H9 (cell line): Measurements from ENCODE around the gene HOXA9. TPM values are rescaled to one million over a fixed set of nuclear protein-coding genes. Genes with fewer than 3 reads are reported as not detected.

Source experiments
- DNase-seq: peaks from one replicate; pipeline ENCODE4 v3.0.0-alpha.2; 2017
- H2AFZ ChIP-seq: one replicate; pipeline ENCODE4 v1.6.1; 2013; ENCODE audit warnings: mild to moderate bottlenecking, low read length, control low read depth, moderate library complexity
- H2AK5ac ChIP-seq: 2 replicates; pipeline ENCODE4 v1.6.1; 2013; ENCODE audit warnings: low read length, control low read depth, mixed read lengths; ENCODE audit not compliant: insufficient read length
- H2BK120ac ChIP-seq: one replicate; pipeline ENCODE4 v1.6.1; 2013; ENCODE audit warnings: low read depth, mild to moderate bottlenecking, low read length, control low read depth, inconsistent platforms; ENCODE audit not compliant: poor library complexity, severe bottlenecking
- H2BK12ac ChIP-seq: 2 replicates; pipeline ENCODE4 v1.6.1; 2013; ENCODE audit warnings: low read length, control low read depth, mixed read lengths, low read depth; ENCODE audit not compliant: insufficient read length
- H2BK15ac ChIP-seq: 2 replicates; pipeline ENCODE4 v1.6.1; 2013; ENCODE audit warnings: low read depth, low read length, control low read depth
- H2BK20ac ChIP-seq: one replicate; pipeline ENCODE4 v1.6.1; 2013; ENCODE audit warnings: low read depth, mild to moderate bottlenecking, low read length, control low read depth, inconsistent platforms; ENCODE audit not compliant: poor library complexity, severe bottlenecking
- H2BK5ac ChIP-seq: 2 replicates; pipeline ENCODE4 v1.6.1; 2013; ENCODE audit warnings: low read length, control low read depth, mixed read lengths; ENCODE audit not compliant: insufficient read length
- H3K14ac ChIP-seq: 2 replicates; pipeline ENCODE4 v1.6.1; 2013; ENCODE audit warnings: low read length, control low read depth; ENCODE audit not compliant: insufficient read depth
- H3K18ac ChIP-seq: 2 replicates; pipeline ENCODE4 v1.6.1; 2013; ENCODE audit warnings: low read depth, mild to moderate bottlenecking, mixed read lengths, low read length, control low read depth; ENCODE audit not compliant: insufficient read length
- H3K23ac ChIP-seq: 2 replicates; pipeline ENCODE4 v1.6.1; 2013; ENCODE audit warnings: low read length, control low read depth, mixed read lengths, low read depth; ENCODE audit not compliant: insufficient read length
- H3K23me2 ChIP-seq: 2 replicates; pipeline ENCODE4 v1.6.1; 2013; ENCODE audit warnings: low read depth, mild to moderate bottlenecking, mixed read lengths, low read length, control low read depth; ENCODE audit not compliant: insufficient read length, poor library complexity, severe bottlenecking
- H3K27ac ChIP-seq: 2 replicates; pipeline ENCODE4 v1.5.1; 2013; ENCODE audit warnings: low read length, control low read depth, mixed read lengths, low read depth; ENCODE audit not compliant: insufficient read length
- H3K27me3 ChIP-seq: 2 replicates; pipeline ENCODE4 v1.6.1; 2013; ENCODE audit warnings: low read length, control low read depth, inconsistent platforms; ENCODE audit not compliant: insufficient read depth
- H3K4ac ChIP-seq: 2 replicates; pipeline ENCODE4 v1.6.1; 2013; ENCODE audit warnings: low read depth, mild to moderate bottlenecking, control low read depth, inconsistent platforms, low read length, moderate library complexity
- H3K4me1 ChIP-seq: 2 replicates; pipeline ENCODE4 v1.6.1; 2013; ENCODE audit warnings: low read length, control low read depth, inconsistent platforms; ENCODE audit not compliant: insufficient read depth
- H3K4me2 ChIP-seq: 2 replicates; pipeline ENCODE4 v1.6.1; 2013; ENCODE audit warnings: low read length, control low read depth, mixed read lengths; ENCODE audit not compliant: insufficient read length, insufficient read depth
- H3K56ac ChIP-seq: 2 replicates; pipeline ENCODE4 v1.6.1; 2013; ENCODE audit warnings: low read depth, mild to moderate bottlenecking, mixed read lengths, low read length, control low read depth; ENCODE audit not compliant: insufficient read length
- H3K79me1 ChIP-seq: 2 replicates; pipeline ENCODE4 v1.6.1; 2013; ENCODE audit warnings: low read depth, mild to moderate bottlenecking, moderate library complexity, low read length, control low read depth, inconsistent platforms; ENCODE audit not compliant: insufficient read depth, poor library complexity, severe bottlenecking
- H3K79me2 ChIP-seq: 2 replicates; pipeline ENCODE4 v1.6.1; 2013; ENCODE audit warnings: low read length, control low read depth, inconsistent platforms; ENCODE audit not compliant: insufficient read depth
- H3K9ac ChIP-seq: 2 replicates; pipeline ENCODE4 v1.6.1; 2013; ENCODE audit warnings: low read length, control low read depth, mixed read lengths; ENCODE audit not compliant: insufficient read length; ENCODE audit errors: extremely low read depth
- H3K9me3 ChIP-seq: one replicate; pipeline ENCODE4 v1.6.1; 2013; ENCODE audit warnings: low read depth, low read length, inconsistent platforms; ENCODE audit not compliant: control insufficient read depth
- H3T11ph ChIP-seq: one replicate; pipeline ENCODE4 v1.6.1; 2013; ENCODE audit warnings: mild to moderate bottlenecking, low read length, control low read depth, inconsistent platforms
- H4K20me1 ChIP-seq: one replicate; pipeline ENCODE4 v1.6.1; 2013; ENCODE audit not compliant: control insufficient read depth, insufficient read length, insufficient read depth
- H4K5ac ChIP-seq: 2 replicates; pipeline ENCODE4 v1.6.1; 2013; ENCODE audit warnings: low read depth, mild to moderate bottlenecking, mixed read lengths, low read length, control low read depth; ENCODE audit not compliant: insufficient read length
- H4K8ac ChIP-seq: replicated peaks from 2 replicates; pipeline ENCODE4 v1.6.1; 2013; ENCODE audit warnings: low read length, control low read depth, mixed read lengths, low read depth; ENCODE audit not compliant: insufficient read length
- H4K91ac ChIP-seq: 2 replicates; pipeline ENCODE4 v1.6.1; 2013; ENCODE audit warnings: low read depth, mild to moderate bottlenecking, moderate library complexity, mixed read lengths, low read length, control low read depth; ENCODE audit not compliant: insufficient read length
- H3K27ac Mint-ChIP-seq, 3 experiments: 2 replicates in 2 of 3; 3 replicates in 1 of 3; pipeline ENCODE4 v1.8.0; 2020 to 2021; ENCODE audit warnings: mixed read lengths in 3 of 3, mild to moderate bottlenecking in 1 of 3, moderate library complexity in 1 of 3
- H3K27me3 Mint-ChIP-seq: 2 replicates; pipeline ENCODE4 v1.8.0; 2021; ENCODE audit warnings: low read depth, mild to moderate bottlenecking, moderate library complexity, mixed read lengths
- H3K36me3 Mint-ChIP-seq, 3 experiments: 2 replicates in 2 of 3; 3 replicates in 1 of 3; pipeline ENCODE4 v1.8.0; 2020 to 2021; ENCODE audit warnings: low read depth in 3 of 3, mixed read lengths in 3 of 3; ENCODE audit not compliant: insufficient read depth in 1 of 3
- H3K4me1 Mint-ChIP-seq, 2 experiments: 2 replicates each; pipeline ENCODE4 v1.8.0; 2020; ENCODE audit warnings: mixed read lengths in 2 of 2
- H3K4me3 Mint-ChIP-seq, 2 experiments: 2 replicates in 1 of 2; 3 replicates in 1 of 2; pipeline ENCODE4 v1.8.0; 2020 to 2021; ENCODE audit warnings: mild to moderate bottlenecking in 2 of 2, mixed read lengths in 2 of 2, moderate library complexity in 1 of 2
- H3K9me3 Mint-ChIP-seq, 2 experiments: 2 replicates in 1 of 2; 3 replicates in 1 of 2; pipeline ENCODE4 v1.8.0; 2020; ENCODE audit warnings: mild to moderate bottlenecking in 2 of 2, mixed read lengths in 2 of 2, moderate library complexity in 1 of 2
- whole genome bisulfite sequencing: extraction: QIAGEN DNeasy Blood & Tissue Kit; methylation state at CpG from one replicate; pipeline ENCODE4 v1.1.7; 2013; ENCODE audit warnings: missing lambda C conversion rate, low lambda C conversion rate, mixed read lengths; ENCODE audit not compliant: insufficient read length; ENCODE audit errors: extremely low coverage; 5-methylcytosine and 5-hydroxymethylcytosine counted together
- total RNA-seq: library from RNA; stranded (reverse); gene quantifications from 2 replicates; pipeline ENCODE4 v1.2.1, GENCODE V29; 2021
- TF ChIP-seq, protein P1 (sequence below): fragments of 200-600 bp; sonication (generic); conservative IDR thresholded peaks from 3 replicates; pipeline ENCODE4 v1.8.0; 2021; ENCODE audit warnings: antibody characterized with exemption, mild to moderate bottlenecking

Gene HOXA9
- total RNA-seq, 1 experiment from 2014 or later = not detected

DNA sequence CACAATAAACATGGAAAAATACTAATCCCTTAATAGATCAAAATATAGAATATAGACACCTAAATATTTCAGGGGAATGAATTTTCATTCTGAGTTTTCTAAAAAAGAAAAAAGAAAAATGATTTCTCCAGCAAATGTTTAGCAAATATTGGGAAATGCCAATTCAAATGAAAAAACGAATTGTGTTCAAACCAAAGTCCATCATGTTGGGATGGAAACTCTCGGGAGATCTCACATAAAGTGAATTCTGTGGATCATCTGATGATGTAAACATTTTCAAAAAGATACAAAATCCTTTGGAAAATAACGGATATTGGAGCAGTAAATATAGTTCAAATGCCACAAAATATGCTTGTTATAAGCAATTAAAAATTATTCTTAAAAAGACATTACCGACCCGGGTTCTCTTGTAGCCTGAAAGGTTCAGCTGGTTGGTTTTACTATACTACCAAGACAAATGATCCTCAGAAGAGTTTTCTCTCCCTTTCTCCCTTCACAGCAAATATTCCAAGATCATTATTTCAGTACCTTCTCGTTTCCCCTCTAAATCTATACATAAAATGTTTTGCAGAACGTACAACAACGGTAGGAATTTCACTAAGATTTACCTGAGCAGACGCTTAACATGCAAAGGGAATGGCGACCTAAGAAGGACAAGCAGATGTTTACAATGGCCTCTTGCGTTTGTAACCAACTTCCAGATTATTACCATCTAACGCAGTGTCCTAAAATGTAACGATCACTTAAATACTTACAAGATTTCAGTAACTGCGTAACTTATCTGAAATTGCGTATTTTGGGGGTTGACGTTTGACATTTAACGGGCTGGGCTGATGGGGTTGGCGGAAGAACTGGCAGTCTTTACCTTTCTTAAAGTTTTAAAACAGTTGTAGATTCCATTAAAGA, 32.1 kb upstream of the HOXA9 start:
- Histone ChIP-seq H2BK120ac (no peak overlapping the region), H3K56ac (no peak overlapping the region), H4K8ac (no peak overlapping the region), H3K27ac (no peak overlapping the region), H4K20me1 (no peaks in the 10 kb centered on the region), H3K4ac (no peak overlapping the region), H3K79me2 (no peaks in the 10 kb centered on the region), H3K9ac (no peak overlapping the region), H4K5ac (no peak overlapping the region), H3K9me3 (no peaks in the 10 kb centered on the region), H3K27me3 (peaks cover 85% of the 10 kb centered on the region), H3K4me2 (no peak overlapping the region), H3T11ph (no peak overlapping the region), H3K23me2 (no peaks in the 10 kb centered on the region), H2BK15ac (no peak overlapping the region), H2AFZ (no peak overlapping the region), H4K91ac (no peak overlapping the region), H3K23ac (no peak overlapping the region), H3K4me1 (no peaks in the 10 kb centered on the region), H3K79me1 (no peaks in the 10 kb centered on the region), H2BK20ac (no peak overlapping the region), H3K18ac (no peak overlapping the region), H3K14ac (no peak overlapping the region), H2BK12ac (no peak overlapping the region), H2AK5ac (no peak overlapping the region), H2BK5ac (no peak overlapping the region)
- no peak overlapping the region for H3K27ac Mint-ChIP-seq
- H3K4me3 Mint-ChIP-seq = no peak overlapping the region
- no CpG with 5 or more reads among the region's 18 CpGs for WGBS
- H3K9me3 Mint-ChIP-seq = peaks cover 4 to 14% of the 10 kb centered on the region in 2 experiments; a peak in 2 of 5 replicates
- peaks cover 2 to 15% of the 10 kb centered on the region in 2 experiments for H3K4me1 Mint-ChIP-seq
- no peak for DNase-seq
- TF ChIP-seq, protein P1, sequence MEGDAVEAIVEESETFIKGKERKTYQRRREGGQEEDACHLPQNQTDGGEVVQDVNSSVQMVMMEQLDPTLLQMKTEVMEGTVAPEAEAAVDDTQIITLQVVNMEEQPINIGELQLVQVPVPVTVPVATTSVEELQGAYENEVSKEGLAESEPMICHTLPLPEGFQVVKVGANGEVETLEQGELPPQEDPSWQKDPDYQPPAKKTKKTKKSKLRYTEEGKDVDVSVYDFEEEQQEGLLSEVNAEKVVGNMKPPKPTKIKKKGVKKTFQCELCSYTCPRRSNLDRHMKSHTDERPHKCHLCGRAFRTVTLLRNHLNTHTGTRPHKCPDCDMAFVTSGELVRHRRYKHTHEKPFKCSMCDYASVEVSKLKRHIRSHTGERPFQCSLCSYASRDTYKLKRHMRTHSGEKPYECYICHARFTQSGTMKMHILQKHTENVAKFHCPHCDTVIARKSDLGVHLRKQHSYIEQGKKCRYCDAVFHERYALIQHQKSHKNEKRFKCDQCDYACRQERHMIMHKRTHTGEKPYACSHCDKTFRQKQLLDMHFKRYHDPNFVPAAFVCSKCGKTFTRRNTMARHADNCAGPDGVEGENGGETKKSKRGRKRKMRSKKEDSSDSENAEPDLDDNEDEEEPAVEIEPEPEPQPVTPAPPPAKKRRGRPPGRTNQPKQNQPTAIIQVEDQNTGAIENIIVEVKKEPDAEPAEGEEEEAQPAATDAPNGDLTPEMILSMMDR = no peak
- peaks cover 95% of the 10 kb centered on the region for H3K27me3 Mint-ChIP-seq
- H3K36me3 Mint-ChIP-seq = no peaks in the 10 kb centered on the region; a peak in 2 of 7 replicates
